Hindlimb muscle (tissue), 1 donor: Measurements from ENCODE around the gene ECHS1. TPM values are rescaled to one million over a fixed set of nuclear protein-coding genes. Genes with fewer than 3 reads are reported as not detected.

Experiments
- DNase-seq: peaks from one replicate; pipeline ENCODE4 v3.0.0-alpha.2; 2013
- polyA plus RNA-seq: library from polyadenylated mRNA; unstranded; fragments of 120-200 nt; gene quantifications from one replicate; pipeline ENCODE4 v1.2.1, GENCODE V29; 2013; ENCODE audit not compliant: insufficient read length

The ECHS1 gene
- polyA plus RNA-seq, 1 donor: 152 TPM

DNA sequence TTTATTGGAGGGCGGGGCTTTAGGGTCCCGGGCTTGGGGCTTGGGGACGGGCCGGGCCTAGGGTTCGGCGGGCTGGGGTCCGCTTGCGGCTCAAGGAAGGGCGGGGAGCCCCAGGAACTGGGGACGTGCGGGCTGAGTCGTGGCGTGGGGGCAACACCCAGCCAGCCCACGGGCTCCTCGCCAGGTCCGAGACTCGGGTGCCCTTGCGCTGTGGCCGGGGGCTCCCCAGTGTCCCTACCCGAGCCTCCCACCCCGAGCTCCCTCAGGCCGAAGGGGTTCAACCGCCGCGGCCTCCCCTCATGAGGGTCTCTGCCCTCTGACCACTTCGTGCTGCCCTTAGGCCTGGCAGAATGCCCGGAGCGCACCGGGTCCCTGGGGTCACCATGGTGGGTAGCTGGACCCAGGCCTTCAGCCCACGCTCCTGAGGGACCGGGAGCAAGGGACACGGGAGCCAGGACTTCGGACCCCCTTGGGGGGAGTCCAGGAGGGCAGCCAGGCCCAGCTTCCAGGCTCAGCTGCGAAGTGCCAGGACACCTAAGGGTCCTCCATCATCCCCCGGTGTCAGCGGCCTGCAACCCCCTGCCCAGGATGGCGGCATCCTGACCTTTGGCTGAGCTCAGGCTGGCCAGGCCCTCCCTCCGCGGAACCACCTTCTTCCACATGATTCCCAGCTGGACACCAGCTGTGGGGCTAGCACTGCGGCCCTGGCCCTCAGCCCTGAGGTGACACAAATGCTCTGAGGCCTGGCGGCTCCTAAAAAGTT lies 14.8 kb downstream of the ECHS1 start:
- DNase-seq: no peak

DNA sequence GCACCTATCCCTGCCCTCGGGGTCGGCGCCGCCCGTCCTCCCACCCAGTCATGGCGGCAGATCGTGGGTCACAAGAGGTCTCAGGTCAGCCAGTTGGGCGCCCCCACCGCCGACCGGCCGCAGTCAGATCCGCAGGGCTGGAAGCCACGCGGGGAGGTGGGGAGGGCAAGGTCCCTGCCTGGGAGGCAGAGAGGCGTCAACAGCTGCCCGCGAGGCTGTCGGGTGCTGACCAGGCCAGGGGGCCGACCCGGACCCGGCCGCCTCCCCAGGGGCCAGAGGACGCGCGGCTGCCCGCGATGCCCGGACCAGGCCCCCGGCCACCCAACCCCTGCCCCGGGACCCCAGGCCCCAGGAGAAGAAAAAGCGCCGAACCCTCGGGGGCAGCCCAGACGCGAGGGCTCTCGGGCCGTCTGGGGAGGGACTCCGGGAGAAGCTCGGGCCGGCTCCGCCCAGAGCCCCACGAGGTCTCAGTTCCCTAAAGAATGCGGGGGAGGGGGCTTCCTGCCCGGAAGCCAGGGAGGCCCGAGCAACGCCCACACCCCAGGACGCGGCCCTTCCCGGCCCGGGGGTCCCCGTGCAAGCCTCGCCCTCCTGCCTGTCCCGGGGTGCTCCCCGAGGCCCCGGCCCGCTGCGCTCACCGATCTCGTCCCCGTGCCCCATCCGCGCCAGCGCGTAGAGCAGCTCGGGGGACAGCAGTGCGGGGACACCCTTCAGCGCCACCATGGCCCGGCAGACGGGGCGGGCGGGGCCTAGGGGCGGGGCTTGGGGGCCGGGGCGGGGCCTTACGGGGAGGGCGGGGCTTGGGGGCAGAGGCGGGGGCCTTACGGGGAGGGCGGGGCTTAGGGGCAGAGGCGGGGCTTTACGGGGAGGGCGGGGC lies 15.6 kb downstream of the ECHS1 start, which contains the start of gene FUOM:
TSS of gene FUOM (minus strand) at position 735 of the 877 bp plus-strand sequence. CDS start at position 723, 12 bp downstream.
- peak; percentile 37 for DNase-seq

DNA sequence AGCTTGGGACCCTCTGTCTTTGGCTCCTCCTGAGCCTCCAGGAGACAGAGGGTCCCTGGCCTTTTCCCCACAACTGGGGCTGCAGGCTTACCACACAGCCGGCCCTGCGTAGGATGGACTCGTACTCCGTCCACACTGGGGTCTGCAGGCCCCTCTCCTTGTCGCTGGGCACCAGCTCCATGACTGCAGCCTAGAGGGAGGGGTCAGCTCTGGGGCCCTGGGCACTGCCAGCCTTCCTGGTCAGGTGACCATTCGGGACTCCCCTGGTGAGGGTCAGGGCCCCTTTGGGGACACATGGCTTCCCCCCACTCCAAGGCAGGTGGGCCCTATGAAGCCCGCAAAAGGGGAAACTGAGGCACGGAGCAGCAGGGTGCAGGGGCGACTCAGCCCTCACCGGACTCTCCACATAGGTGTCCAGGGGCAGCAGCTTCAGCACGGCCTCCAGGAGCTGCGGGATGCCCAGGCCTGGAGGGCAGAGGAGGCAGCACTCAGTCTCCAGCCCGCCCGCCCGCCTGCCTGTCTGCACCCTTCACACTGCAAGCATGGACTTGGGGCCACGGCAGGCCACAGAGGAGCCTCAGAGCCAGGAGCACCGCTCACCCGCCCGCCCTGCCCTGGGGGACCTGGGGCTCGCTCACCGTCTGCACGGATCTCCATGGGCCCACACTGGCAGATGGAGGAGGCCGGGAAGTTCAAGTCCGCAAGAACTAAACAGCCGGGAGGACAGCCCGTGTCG lies 16.4 kb downstream of the ECHS1 start:
- no peak for DNase-seq

DNA sequence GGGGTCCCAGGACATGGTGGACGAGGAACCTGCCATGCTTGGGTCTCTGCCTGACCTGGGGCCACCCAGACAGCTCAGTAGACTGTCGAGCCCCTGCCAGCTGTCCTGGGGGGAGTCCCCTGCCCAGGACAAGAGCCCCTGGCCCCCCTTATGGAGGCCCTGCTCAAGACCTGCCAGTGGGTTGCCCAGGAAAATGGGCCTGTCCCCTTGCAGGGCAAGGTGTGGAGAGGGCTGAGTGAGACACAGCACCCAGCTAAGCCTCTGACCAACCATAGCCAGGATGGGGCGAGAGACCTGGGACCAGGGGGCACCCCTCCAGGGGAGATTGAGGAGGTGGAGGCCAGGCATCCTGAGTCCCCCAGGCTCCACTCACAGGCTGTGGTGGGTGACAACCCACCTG lies 17.2 kb downstream of the ECHS1 start:
- no peak for DNase-seq

DNA sequence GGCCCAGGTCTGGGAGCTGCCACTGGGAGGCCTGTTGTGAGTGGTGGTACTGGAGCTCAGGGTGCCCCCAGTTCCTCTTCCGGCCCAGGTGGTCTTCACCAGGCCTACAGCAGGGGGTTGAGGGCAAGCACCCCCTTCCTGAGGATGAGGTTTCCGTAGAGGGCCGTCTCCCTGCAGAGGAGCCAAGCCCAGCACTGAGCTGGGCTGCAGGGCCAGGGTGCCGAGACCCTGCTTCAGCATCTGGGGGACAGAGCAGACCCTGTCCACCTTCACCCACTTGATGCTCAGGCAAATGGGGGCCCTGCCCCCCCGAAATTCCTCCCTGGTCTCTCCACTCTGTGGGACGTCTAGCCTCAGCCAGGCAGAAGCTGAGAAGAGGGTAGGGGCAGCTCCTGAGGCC lies 17.9 kb downstream of the ECHS1 start:
- no peak for DNase-seq

DNA sequence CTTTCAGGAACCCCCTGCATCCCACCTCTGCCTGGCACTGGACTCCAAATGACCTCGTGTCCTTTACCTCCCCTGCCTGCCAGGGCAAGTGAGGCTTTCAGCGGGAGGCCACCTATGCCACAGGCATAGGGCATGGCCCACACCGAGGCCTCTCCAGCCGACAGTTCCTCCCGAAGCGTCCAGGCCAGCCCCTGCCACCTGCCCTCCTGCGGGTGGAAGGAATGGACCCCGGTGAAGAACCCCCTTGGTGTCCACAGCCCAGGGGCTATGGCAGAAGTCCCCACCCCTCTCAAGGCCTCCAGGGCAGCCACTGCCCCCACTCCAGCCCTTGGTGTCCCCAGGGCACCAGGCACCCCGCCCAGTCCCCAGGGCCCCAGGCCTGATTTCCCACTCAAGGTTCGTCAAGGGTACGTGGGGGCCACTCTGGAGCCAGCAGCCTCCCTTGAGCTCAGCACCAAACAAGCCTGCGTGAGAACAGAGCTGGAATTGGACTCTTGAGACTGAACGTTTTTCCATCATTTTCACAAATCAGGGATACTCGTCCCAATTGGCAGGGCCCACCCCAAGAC lies 18.4 kb downstream of the ECHS1 start:
- no peak for DNase-seq

DNA sequence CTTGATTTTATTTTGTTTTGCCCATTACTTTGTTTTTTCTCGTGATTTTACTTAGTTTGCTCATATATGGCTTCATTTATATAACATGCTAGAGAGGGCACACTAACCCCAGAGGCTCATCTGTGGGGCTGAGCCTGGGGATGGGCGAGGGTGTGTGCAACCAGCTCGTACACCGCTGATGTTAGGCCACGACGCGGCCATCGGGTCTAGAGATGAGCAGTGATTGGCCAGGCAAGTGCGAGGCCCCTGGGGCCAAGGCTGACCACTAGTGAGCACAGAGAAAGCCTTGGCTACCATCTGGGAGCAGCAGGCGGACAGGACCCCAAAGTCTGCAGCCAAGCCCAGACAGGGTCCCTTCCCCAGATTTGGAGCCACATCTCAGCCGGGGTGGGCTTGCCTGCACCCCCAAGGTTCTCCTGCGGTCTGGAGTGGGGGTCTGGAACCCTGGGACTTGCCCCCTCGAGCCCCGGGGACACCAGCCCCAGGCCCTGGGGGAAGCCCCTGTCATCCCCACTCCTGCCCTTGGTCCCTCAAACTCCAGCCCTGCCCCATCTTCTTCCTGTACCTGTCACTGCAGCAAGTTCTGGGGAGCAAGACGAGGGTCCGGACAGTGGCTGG lies 19.1 kb downstream of the ECHS1 start:
- DNase-seq: no peak

DNA sequence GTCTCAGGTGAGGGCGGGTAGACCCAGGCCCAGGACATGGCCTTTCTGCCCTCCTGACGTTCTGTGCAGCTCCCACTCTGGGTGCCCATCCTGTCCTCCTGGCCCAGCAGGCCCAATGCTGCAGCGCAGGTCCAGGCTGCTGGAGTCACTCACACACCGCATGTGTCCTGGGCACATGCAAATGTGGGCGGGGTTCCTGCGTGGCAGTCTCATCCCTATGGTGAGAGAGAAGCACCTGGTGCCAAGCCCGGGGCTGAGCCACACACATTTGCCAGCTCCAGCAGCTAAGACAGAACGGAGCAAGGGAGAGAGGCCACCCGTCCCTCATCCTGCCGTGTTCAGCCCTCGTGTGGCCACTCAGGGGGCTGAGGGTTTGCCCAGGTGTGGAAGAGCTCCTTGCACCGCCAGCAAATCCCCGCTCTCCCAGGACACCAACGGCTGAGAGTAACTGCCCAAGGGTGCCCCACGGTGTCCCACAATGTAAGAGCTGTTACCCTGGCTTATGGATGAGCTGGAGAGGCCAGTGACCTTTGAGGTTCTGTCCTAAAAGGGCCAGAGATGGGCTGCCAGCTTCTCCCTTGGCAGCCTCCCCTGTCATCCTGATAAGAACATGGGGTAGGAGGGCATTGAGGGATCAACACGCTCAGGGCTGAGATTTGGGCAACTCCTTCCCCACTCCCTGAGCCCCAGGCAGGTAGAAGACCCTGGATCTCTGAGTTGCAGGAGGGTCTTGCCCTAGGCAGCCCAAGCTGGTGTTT lies 19.8 kb downstream of the ECHS1 start:
- no peak for DNase-seq

DNA sequence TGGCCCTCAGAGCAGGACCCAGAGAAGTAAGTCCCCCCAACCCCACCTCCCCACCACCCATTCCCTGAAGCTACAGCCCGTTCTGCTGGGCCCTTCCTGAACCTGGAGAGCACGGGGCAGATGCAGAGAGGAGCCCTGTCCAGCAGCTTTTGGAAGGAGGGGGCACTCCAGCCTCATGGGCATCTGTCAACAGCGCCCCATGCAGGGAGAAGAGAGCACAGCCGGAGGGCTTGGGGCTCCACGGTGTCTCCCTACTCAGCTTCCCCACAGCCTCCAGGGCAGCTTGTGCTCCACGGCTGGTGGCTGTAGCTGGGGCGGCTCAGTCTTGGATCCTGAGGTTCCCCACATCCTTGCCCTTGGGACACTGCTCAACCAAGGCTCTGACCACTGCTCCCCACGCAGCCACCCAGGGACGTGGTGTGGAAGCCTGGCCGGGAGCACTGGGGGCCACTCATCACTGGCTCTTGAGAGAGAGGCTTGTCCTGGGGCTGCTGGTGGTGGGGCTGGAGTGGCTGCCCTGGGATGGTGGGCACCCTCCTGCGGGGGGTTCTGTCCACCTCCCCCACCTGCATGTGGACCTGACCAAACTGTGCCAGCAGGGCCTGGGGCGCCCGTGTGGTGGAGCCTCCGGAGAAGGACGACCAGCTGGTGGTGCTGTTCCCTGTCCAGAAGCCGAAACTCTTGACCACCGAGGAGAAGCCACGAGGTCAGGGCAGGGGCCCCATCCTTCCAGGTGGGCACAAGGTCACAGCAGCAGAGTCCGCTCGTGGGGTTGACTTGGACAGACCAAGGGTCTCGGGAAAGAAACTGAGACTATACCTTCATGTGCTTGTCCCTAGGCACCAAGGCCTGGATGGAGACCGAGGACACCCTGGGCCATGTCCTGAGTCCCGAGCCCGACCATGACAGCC lies 21.5 kb downstream of the ECHS1 start:
- DNase-seq: no peak

DNA sequence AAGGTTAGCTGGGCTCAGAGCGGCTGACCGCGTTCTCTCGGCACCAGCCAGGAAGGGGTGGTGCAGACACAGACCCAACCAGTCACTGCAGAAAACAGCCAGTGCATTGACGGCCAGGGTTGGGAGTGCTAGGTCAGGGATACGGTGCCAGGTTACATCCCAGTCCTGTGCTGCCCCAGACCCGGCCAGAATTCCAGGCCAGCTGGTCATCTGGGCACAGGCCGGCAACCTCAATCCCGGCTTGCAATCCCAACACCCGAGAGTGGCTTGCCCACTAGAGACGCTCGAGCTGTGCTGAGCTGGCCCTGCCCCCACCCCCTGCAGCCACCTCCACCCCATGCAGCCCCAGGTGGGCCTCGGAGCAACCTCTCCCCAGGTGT lies 22.2 kb downstream of the ECHS1 start:
- no peak for DNase-seq

DNA sequence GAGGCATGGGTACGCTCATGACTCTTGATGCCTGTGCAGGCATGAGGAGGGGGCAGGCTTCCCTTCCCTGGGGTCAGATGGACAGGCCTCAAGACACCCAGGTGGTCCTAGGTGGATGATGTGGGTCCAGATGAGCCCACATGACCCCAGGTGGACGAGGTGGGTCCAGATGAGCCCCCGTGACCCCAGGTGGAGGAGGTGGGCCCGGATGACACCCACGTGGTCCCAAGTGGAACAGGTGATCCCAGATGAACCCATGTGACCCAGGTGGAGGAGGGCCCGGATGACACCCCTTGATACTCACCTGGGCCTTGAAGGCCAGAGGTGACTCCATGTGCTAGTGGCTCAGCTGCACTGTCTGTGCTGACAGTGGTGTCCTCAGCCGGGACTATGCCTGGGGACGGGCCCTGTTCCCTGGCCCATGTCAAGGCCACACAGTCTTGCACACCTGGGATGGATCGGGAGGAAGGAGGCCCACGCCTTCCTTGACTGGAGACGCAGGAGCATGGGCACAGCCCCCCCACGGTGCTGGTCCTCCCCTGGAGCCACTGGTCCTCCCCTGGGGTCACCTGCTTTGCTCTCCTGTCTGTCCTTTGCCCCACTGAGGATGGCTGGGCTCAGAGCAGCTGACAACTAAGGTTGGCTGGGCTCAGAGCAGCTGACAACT lies 22.7 kb downstream of the ECHS1 start:
- no peak for DNase-seq

DNA sequence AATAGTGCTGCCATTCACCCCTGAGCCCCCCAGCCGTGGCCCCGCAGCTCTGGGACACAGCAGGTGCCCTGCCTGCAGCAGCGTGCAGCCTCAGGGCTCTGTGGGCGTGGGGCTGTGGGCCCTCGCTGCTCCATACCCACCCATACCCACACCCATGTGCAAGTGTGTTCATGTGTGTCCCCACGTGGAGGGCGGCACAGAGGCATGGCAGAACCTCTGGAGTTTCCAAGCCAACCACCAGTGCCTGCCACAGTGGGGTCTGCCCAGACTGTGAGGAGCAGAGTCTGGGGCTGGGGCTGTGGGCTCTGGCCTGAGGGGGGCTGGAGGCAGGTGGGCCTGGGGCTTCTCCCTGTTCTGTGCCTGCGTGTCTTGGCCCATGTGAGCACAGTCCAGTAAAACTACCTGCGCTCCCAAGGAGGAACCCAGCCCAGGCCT lies 23.6 kb downstream of the ECHS1 start:
- no peak for DNase-seq

DNA sequence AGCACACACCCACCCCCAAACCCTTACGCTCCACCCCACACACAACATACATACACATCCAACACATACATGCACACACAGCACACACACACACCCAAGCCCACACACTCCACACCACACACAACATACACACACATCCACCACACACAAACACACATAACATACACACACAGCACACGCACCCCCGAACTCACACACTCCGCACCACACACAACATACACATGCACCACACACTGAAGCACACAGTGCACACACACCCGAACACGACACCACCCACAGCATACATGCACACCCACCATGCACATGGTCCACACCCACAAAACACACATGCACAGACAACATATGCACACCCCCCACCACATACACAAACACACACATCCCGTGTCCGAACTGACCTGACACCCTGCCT lies 24.0 kb downstream of the ECHS1 start:
- no peak for DNase-seq

DNA sequence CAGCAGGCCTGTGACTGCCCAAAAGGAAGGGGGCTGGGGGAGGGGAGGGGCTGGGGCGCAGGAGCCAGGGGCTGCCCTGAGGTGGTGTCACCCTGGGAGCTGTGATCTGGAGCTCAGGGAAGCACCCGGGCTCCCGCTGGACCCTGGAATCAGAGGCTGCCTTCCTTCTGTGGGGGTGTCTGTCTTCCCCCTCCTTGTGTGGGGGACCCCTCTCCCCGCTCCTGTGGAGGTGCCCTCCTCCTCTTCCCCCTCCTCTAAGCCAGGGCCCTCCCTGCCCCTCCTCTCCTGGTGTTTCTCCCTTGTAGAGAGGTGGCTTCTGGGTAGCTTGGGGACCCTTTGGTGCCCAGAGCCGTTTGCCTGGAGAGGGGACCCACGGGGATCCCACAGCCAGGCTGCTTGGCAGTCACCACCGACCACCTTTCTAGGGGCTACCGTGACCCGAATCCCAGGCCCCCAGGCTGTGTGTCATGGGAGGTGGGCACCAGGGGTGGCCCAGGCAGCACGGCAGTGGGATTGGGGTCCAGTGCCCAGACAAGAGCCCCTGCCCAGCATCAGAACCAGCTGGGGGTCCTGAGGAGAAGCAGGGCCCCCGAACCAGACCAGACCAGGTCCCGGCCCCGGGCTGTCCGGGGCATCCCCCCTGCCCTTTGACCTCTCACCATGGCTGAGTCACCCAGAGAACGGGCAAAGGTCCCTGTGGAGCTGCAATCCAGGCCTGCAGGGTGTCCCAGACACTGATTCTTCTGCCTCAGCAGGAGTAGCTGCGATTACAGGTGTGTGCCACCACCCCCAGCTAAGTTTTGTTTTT lies 25.2 kb downstream of the ECHS1 start:
- no peak for DNase-seq

DNA sequence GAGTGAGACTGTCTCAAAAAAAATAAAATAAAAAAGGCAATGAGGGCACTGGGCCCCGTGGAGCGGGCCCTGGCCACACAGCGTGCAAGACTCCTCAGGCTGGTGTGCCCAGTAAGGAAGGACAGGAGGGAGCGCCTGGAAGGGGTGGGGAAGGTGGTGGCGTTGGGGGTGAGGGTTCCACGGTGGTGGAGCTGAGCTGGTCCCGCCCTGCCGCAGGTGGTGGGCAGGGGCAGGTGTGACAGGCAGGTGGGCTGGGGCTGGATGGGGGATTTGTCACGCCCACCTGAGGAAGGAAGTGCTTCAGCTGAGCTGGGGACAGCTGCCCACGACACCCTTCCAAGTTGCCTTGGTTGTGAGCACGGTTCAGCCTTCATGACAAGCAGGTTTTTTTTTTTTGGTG lies 26.7 kb downstream of the ECHS1 start:
- no peak for DNase-seq

DNA sequence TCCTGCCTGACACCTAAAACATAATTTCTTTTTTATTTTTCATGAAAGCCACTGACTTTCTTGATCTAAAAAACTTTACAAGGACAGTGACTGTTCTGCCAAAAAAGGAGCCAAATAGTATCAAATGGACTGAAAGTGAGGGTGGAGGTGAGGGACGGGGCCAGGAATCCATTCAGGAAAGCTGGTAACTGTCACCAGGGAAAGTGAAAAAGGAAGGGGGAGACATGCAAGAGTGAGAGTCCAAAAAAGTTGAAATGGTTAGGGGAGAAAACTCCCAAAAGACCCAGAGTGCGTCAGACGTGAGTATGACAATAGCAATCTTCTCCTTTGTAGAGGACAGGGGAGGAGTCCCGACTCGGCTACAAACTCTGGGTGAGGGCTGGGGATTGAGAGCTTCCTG lies 28.9 kb downstream of the ECHS1 start:
- DNase-seq: no peak

DNA sequence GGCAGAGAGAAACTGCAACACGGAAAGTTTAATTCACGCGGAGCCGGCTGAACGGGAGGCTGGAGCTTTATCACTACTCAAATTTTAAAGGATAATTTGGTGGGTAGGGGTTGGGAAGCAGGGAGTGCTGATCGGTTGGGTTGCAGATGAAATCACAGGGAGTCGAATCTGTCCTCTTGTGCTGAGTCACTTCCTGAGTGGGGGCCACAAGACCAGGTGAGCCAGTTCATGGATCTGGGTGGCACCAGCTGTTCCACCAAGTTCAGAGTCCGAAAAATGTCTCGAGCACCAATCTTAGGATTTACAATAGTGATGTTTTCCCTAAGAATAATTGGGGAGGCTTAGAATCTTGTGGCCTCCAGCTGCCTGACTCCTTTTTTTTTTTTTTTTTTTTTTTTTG lies 29.6 kb downstream of the ECHS1 start:
- DNase-seq: no peak

DNA sequence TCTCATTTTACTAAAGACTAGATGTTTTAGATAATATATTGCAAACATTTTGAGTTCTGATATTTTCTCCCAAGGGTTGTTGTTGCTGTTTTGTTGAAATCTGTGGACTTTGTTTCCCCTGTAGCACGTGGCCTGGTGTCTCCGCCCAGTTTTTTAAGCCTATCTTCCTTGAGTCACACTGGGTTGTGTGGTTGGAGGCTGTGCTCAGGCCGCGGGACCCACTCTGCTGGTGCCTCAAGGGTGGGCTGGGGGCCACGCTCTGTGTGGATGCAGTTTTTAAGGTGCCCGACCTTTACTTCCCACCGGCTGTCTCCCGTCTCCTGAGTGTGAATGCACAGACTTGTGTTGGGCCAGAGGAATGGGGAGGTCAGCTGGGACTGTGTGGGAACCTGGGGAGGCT lies 30.2 kb downstream of the ECHS1 start:
- DNase-seq: no peak

DNA sequence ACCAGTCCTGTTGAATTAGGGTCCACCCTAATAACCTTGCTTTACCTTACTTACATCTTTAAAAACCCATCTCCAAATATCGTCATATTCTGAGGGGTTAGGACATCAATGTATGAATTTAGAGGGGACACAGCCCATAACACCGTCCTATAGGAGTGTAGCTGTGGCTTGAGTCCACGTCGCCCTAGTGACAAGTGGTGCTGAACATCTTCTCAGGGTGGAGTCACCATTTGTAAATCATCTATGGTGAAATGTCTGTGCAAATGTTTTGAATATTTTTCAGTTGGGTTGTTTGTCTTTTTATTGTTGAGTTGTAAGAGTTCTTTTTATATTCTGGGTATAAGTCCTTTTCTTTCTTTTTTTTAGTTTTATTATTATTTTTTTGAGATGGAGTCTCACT lies 31.2 kb downstream of the ECHS1 start:
- no peak for DNase-seq
